Measurements from ENCODE around the gene UGGT2. TPM values are rescaled to one million over a fixed set of nuclear protein-coding genes. Genes with fewer than 3 reads are reported as not detected.

Gene UGGT2
- total and polyA plus RNA-seq, 2 donors (not counting 1 experiment from before 2014, with no cell fraction given) = 0.39 to 6.7 TPM

DNA sequence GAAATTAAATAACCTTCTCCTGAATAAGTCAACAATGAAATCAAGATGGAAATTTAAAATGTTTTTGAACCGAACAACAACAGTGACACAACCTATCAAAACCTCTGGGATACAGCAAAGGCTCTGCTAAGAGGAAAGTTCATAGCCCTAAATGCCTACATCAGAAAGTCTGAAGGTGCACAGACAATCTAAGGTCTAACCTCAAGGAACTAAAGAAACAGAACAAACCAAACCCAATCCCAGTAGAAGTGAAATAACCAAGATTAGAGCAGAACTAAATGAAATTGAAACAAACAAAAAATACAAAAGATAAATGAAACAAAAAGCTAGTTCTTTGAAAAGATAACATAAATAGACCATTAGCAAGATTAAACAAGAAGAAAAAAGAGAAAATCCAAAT, 9.0 kb downstream of the UGGT2 start:
- H3K27ac ChIP-seq (ENCODE audit: low read length in 2 of 2) = no peak overlapping the region
- H3K4me1 ChIP-seq (ENCODE audit: control insufficient read depth in 2 of 2, insufficient read depth in 2 of 2, low read length in 2 of 2) = no peaks in the 10 kb centered on the region
- H3K27ac Mint-ChIP-seq = no peak overlapping the region
- no peaks in the 10 kb centered on the region for H3K27me3 Mint-ChIP-seq
- ChIA-PET POLR2A (no interaction called here), CTCF (no interaction called here)
- no peak overlapping the region for H3K9ac ChIP-seq (ENCODE audit: low read length)
- ATAC-seq (ENCODE audit: low read depth) (no peak), DNase-seq (no peak)
- H2AFZ ChIP-seq (ENCODE audit: insufficient read depth, low read depth, low read length, poor library complexity, severe bottlenecking) = no peak overlapping the region
- WGBS (ENCODE audit: insufficient coverage) = no CpG with 5 or more reads among the region's 1 CpG
- H3K27me3 ChIP-seq (replicated peaks in 1 of 4; ENCODE audit: control extremely low read depth in 1 of 4, control insufficient read depth in 3 of 4, insufficient read depth in 4 of 4, low read length in 3 of 4) = no peaks in the 10 kb centered on the region
- peaks cover 7% of the 10 kb centered on the region for H3K9me3 Mint-ChIP-seq (ENCODE audit: insufficient read depth)
- H3K4me3 Mint-ChIP-seq = no peak overlapping the region
- TF ChIP-seq, protein P1, sequence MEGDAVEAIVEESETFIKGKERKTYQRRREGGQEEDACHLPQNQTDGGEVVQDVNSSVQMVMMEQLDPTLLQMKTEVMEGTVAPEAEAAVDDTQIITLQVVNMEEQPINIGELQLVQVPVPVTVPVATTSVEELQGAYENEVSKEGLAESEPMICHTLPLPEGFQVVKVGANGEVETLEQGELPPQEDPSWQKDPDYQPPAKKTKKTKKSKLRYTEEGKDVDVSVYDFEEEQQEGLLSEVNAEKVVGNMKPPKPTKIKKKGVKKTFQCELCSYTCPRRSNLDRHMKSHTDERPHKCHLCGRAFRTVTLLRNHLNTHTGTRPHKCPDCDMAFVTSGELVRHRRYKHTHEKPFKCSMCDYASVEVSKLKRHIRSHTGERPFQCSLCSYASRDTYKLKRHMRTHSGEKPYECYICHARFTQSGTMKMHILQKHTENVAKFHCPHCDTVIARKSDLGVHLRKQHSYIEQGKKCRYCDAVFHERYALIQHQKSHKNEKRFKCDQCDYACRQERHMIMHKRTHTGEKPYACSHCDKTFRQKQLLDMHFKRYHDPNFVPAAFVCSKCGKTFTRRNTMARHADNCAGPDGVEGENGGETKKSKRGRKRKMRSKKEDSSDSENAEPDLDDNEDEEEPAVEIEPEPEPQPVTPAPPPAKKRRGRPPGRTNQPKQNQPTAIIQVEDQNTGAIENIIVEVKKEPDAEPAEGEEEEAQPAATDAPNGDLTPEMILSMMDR (IDR thresholded peaks at IDR 0.05) = no peak
- no peak for TF ChIP-seq EZH2 (IDR thresholded peaks at IDR 0.05; ENCODE audit: borderline replicate concordance, insufficient read depth, low read depth, low read length, poor library complexity, severe bottlenecking)
- H3K4me2 ChIP-seq (replicated peaks; ENCODE audit: low read depth, low read length, poor library complexity, severe bottlenecking) = no peak overlapping the region
- no peaks in the 10 kb centered on the region for H3K36me3 ChIP-seq (replicated peaks in 1 of 2; ENCODE audit: control extremely low read depth in 1 of 2, control insufficient read depth in 1 of 2, extremely low read depth in 1 of 2, insufficient read depth in 2 of 2, low read length in 1 of 2)
- no peaks in the 10 kb centered on the region for H3K4me1 Mint-ChIP-seq
- peaks cover 0 to 12% (median 0%) of the 10 kb centered on the region in 3 donors for H3K9me3 ChIP-seq (ENCODE audit: control extremely low read depth in 1 of 3, control insufficient read depth in 2 of 3, insufficient read depth in 1 of 3, low read length in 2 of 3)
- no peaks in the 10 kb centered on the region for H4K20me1 ChIP-seq (ENCODE audit: control insufficient read depth, insufficient read depth, low read length, poor library complexity, severe bottlenecking)
- intact Hi-C loops (cut with micrococcal nuclease) = no loop called here
- H3K79me2 ChIP-seq (ENCODE audit: control insufficient read depth, insufficient read depth, low read length) = no peaks in the 10 kb centered on the region
- no peak overlapping the region for H3K4me3 ChIP-seq (ENCODE audit: control extremely low read depth in 1 of 5, extremely low read depth in 1 of 5, insufficient read depth in 1 of 5, low read depth in 2 of 5, low read length in 4 of 5)

DNA sequence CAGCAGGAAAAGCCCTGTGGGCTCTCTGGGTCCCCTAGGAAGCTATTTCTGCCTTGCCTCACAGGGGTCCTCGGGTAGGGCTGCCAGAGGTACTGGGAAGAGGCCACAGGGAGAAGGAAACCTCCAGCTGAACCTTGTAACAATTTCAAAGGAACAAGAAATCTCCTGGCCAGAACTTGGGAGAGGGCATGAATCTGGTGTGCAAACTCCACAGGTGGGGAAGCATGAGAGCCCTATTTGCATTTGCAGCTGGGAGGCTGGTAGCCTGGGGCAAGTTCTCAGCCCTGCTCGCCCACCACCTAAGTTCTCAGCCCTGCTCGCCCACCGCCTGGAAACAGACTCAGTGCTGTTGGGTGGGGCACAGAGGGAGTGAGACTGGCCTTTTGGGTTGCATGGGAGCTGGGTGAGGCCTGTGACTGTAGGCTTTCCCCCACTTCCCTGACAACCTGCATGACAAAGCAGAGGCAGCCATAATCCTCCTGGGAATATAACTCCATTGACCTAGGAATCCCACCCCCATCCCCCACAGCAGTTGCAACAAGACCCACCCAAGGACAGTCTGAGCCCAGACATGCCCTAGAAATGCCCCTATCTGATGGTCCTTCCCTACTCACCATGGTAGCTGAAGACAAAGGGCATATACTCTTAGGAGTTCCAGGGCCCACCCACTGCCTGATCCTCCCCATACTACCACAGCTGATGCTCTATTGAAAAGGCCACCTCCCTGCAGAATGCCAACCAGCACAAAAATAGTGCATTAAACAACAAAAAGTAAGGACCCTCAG, 11.7 kb downstream of the UGGT2 start:
- DNase-seq (no peak), ATAC-seq (ENCODE audit: low read depth) (no peak)
- H3K4me3 ChIP-seq (ENCODE audit: control extremely low read depth in 1 of 5, extremely low read depth in 1 of 5, insufficient read depth in 1 of 5, low read depth in 2 of 5, low read length in 4 of 5) = no peak overlapping the region
- no peaks in the 10 kb centered on the region for H3K4me1 Mint-ChIP-seq
- H2AFZ ChIP-seq (ENCODE audit: insufficient read depth, low read depth, low read length, poor library complexity, severe bottlenecking) = no peak overlapping the region
- no peak overlapping the region for H3K27ac Mint-ChIP-seq
- no peaks in the 10 kb centered on the region for H3K79me2 ChIP-seq (ENCODE audit: control insufficient read depth, insufficient read depth, low read length)
- peaks cover 7% of the 10 kb centered on the region for H3K9me3 Mint-ChIP-seq (ENCODE audit: insufficient read depth)
- intact Hi-C loops (cut with micrococcal nuclease) = no loop called here
- no peaks in the 10 kb centered on the region for H3K27me3 ChIP-seq (replicated peaks in 1 of 4; ENCODE audit: control extremely low read depth in 1 of 4, control insufficient read depth in 3 of 4, insufficient read depth in 4 of 4, low read length in 3 of 4)
- no peak for TF ChIP-seq EZH2 (IDR thresholded peaks at IDR 0.05; ENCODE audit: borderline replicate concordance, insufficient read depth, low read depth, low read length, poor library complexity, severe bottlenecking)
- TF ChIP-seq, protein P1 (IDR thresholded peaks at IDR 0.05) = no peak
- POLR2A ChIA-PET = no interaction called here
- 84% methylated on average over 4 of the region's 4 CpGs for WGBS (ENCODE audit: insufficient coverage)
- H3K4me2 ChIP-seq (replicated peaks; ENCODE audit: low read depth, low read length, poor library complexity, severe bottlenecking) = no peak overlapping the region
- no peaks in the 10 kb centered on the region for H3K4me1 ChIP-seq (ENCODE audit: control insufficient read depth in 2 of 2, insufficient read depth in 2 of 2, low read length in 2 of 2)
- H3K9ac ChIP-seq (ENCODE audit: low read length) = no peak overlapping the region
- peaks cover 0 to 6% (median 0%) of the 10 kb centered on the region in 3 donors for H3K9me3 ChIP-seq (ENCODE audit: control extremely low read depth in 1 of 3, control insufficient read depth in 2 of 3, insufficient read depth in 1 of 3, low read length in 2 of 3)
- H3K4me3 Mint-ChIP-seq = no peak overlapping the region
- no peak overlapping the region for H3K27ac ChIP-seq (ENCODE audit: low read length in 2 of 2)
- H3K27me3 Mint-ChIP-seq = no peaks in the 10 kb centered on the region
- CTCF ChIA-PET = no interaction called here
- no peaks in the 10 kb centered on the region for H3K36me3 ChIP-seq (replicated peaks in 1 of 2; ENCODE audit: control extremely low read depth in 1 of 2, control insufficient read depth in 1 of 2, extremely low read depth in 1 of 2, insufficient read depth in 2 of 2, low read length in 1 of 2)
- H4K20me1 ChIP-seq (ENCODE audit: control insufficient read depth, insufficient read depth, low read length, poor library complexity, severe bottlenecking) = no peaks in the 10 kb centered on the region
